PC-9 (cell line): ENCODE data around the gene HDAC11.

ENCODE experiments used
- EZH2 ChIP-seq: fragments of 200-600 bp; sonication (generic); IDR thresholded peaks from 2 replicates; pipeline ENCODE4 v1.8.0; 2017; ENCODE audit warnings: antibody characterized with exemption, low read depth
- TF ChIP-seq, protein P1 (sequence below): fragments of 200-600 bp; sonication (generic); conservative IDR thresholded peaks from 2 replicates; pipeline ENCODE4 v1.6.1; 2017; ENCODE audit warnings: mixed run types, antibody characterized with exemption, mild to moderate bottlenecking, moderate library complexity

DNA sequence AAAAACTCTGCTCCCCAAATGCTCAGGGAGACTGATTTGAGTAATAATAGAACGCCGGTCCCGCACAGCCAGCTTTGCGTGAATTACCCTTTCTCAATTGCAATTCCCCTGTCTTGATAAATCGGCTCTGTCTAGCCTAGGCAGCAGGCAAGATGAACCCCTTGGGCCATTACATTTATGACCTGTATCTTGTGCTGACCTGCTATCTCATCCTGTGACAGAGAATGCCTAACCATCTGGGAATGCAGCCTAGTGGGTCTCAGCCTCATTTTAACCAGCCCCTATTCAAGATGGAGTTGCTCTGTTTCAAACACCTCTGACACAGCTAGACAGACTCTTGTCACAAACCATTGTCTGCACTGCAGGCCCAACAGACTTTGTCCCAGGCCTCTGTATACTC lies 46.2 kb upstream of the HDAC11 start:
- no peak for TF ChIP-seq EZH2
- TF ChIP-seq, protein P1, sequence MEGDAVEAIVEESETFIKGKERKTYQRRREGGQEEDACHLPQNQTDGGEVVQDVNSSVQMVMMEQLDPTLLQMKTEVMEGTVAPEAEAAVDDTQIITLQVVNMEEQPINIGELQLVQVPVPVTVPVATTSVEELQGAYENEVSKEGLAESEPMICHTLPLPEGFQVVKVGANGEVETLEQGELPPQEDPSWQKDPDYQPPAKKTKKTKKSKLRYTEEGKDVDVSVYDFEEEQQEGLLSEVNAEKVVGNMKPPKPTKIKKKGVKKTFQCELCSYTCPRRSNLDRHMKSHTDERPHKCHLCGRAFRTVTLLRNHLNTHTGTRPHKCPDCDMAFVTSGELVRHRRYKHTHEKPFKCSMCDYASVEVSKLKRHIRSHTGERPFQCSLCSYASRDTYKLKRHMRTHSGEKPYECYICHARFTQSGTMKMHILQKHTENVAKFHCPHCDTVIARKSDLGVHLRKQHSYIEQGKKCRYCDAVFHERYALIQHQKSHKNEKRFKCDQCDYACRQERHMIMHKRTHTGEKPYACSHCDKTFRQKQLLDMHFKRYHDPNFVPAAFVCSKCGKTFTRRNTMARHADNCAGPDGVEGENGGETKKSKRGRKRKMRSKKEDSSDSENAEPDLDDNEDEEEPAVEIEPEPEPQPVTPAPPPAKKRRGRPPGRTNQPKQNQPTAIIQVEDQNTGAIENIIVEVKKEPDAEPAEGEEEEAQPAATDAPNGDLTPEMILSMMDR = no peak
